Type B pancreatic cell (in vitro differentiated cells): ENCODE data around the gene ESRRG. TPM values are rescaled to one million over a fixed set of nuclear protein-coding genes. Genes with fewer than 3 reads are reported as not detected.
A peak's percentile ranks its signal among the peaks of the same experiment; 100 is the strongest.

Experiments used
- DNase-seq: peaks from one replicate; pipeline ENCODE4 v3.0.0; 2021; ENCODE audit warnings: mixed read lengths; ENCODE audit not compliant: unreplicated experiment; ENCODE audit errors: extremely low spot score
- H3K27ac Mint-ChIP-seq: 2 replicates; pipeline ENCODE4 v1.8.0; 2021; ENCODE audit warnings: mild to moderate bottlenecking, mixed read lengths
- H3K27me3 Mint-ChIP-seq: 2 replicates; pipeline ENCODE4 v1.8.0; 2021; ENCODE audit warnings: mixed read lengths
- H3K36me3 Mint-ChIP-seq: 2 replicates; pipeline ENCODE4 v1.8.0; 2021; ENCODE audit warnings: mixed read lengths
- H3K4me1 Mint-ChIP-seq: one replicate; pipeline ENCODE4 v1.8.0; 2021; ENCODE audit warnings: mixed read lengths; ENCODE audit not compliant: unreplicated experiment
- H3K4me3 Mint-ChIP-seq: 2 replicates; pipeline ENCODE4 v1.8.0; 2021; ENCODE audit warnings: mild to moderate bottlenecking, mixed read lengths
- H3K9me3 Mint-ChIP-seq: 2 replicates; pipeline ENCODE4 v1.8.0; 2021; ENCODE audit warnings: mixed read lengths
- CTCF ChIP-seq: fragments of 200-600 bp; sonication (generic); conservative IDR thresholded peaks from 2 replicates; pipeline ENCODE4 v1.5.0; 2021; ENCODE audit warnings: antibody characterized with exemption, mild to moderate bottlenecking
- total RNA-seq: library from RNA; stranded (reverse); gene quantifications from 2 replicates; pipeline ENCODE4 v1.2.1, GENCODE V29; 2021; ENCODE audit warnings: low replicate concordance

Gene ESRRG
- total RNA-seq, 1 donor from 2014 or later, result 26.2 TPM

DNA sequence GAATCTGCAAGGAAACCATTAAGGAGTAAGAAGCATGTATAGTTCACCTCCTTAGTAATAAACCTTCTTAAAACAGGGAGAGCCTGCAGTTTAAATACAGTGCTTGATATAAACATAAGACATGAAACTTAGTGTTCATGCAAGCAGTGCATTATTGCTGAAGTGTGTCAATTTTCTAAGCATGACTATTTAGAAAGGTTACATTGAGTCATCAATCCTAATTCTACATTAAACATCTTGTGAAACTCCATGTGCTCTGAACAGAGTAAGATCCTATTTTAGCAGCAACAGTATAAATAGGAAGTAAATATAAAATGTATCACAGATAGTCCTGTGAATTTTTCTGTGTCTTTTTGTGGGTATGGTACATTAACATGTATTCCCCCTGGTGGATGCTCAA lies 135.5 kb downstream of the ESRRG start:
- no peaks in the 10 kb centered on the region for H3K4me1 Mint-ChIP-seq
- DNase-seq, result no peak
- no peaks in the 10 kb centered on the region for H3K27me3 Mint-ChIP-seq
- H3K36me3 Mint-ChIP-seq, result no peaks in the 10 kb centered on the region
- no peak overlapping the region for H3K4me3 Mint-ChIP-seq
- H3K9me3 Mint-ChIP-seq, result no peaks in the 10 kb centered on the region
- TF ChIP-seq CTCF, result no peak
- H3K27ac Mint-ChIP-seq, result no peak overlapping the region

- no peaks in the 10 kb centered on the region for H3K36me3 Mint-ChIP-seq
- no peaks in the 10 kb centered on the region for H3K9me3 Mint-ChIP-seq
- DNase-seq, result no peak
- H3K27me3 Mint-ChIP-seq, result no peaks in the 10 kb centered on the region
- no peak overlapping the region for H3K27ac Mint-ChIP-seq
- TF ChIP-seq CTCF, result no peak
- peaks cover 5% of the 10 kb centered on the region for H3K4me1 Mint-ChIP-seq
- H3K4me3 Mint-ChIP-seq, result no peak overlapping the region
Measured at GRCh38 chr1:216582151-216582550, 141.1 kb downstream of the ESRRG start.

- DNase-seq, result no peak
- no peaks in the 10 kb centered on the region for H3K9me3 Mint-ChIP-seq
- no peak overlapping the region for H3K27ac Mint-ChIP-seq
- H3K36me3 Mint-ChIP-seq, result no peaks in the 10 kb centered on the region
- no peak for TF ChIP-seq CTCF
- H3K4me1 Mint-ChIP-seq, result peaks cover 7% of the 10 kb centered on the region
- H3K4me3 Mint-ChIP-seq, result no peak overlapping the region
- H3K27me3 Mint-ChIP-seq, result no peaks in the 10 kb centered on the region
Measured at GRCh38 chr1:216580538-216581057, 142.6 kb downstream of the ESRRG start.

DNA sequence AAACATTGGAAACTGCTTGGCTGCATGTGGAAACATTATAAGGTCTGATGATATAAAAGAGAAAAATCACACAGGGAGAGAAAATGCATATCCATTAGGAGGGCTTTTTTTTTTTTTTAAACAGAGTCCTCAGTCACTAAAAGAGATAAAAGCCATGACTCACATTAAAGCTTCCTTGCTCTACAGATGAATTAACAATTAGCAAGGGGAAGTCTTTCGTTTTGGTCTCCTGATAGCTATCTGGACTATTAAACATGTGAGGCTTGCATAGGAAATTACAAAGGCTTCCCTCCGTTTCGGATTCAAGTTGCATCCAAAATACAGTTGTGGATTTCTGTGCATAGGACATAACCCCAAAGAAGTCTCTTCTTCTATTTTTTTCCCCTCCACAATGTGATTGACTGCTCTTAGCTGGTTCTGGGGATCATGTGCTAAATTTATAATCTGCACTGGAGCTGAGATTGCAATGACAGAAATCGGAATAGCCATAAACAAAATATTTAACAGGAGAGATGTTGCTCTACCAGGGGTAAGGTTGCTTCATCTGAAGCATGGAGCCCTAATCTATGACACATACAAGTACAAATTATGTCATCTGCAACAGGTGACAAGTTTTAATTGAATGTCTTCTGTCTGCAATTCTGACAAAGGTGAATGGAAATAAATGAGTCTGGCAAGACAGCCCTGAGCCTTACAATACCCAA lies 146.8 kb downstream of the ESRRG start:
- no peak for TF ChIP-seq CTCF
- no peak for DNase-seq
- Mint-ChIP-seq H3K36me3 (no peaks in the 10 kb centered on the region), H3K27me3 (no peaks in the 10 kb centered on the region), H3K4me1 (peaks cover 7% of the 10 kb centered on the region), H3K4me3 (no peak overlapping the region), H3K27ac (no peak overlapping the region), H3K9me3 (no peaks in the 10 kb centered on the region)

- Mint-ChIP-seq H3K4me3 (no peak overlapping the region), H3K36me3 (peaks cover 3% of the 10 kb centered on the region), H3K27ac (no peak overlapping the region), H3K27me3 (no peaks in the 10 kb centered on the region), H3K9me3 (no peaks in the 10 kb centered on the region), H3K4me1 (no peaks in the 10 kb centered on the region)
- DNase-seq, result no peak
- peak; percentile 45 for TF ChIP-seq CTCF
Measured at GRCh38 chr1:216566641-216567205, 156.5 kb downstream of the ESRRG start.
